ENCODE data around the gene PRSS53.

Gene PRSS53

GRCh38 chr16:31061813-31062440 lies 26.8 kb downstream of the PRSS53 start:
- no peak for DNase-seq (ENCODE audit: low read depth)
- no peak for TF ChIP-seq CTCF (IDR thresholded peaks at IDR 0.05; ENCODE audit: control insufficient read depth, extremely low read depth, insufficient read depth)
- no peak overlapping the region for H3K4me3 ChIP-seq (ENCODE audit: low read depth, low read length)

- DNase-seq (ENCODE audit: low read depth), result no peak
- no peak overlapping the region for H3K4me3 ChIP-seq (ENCODE audit: low read depth, low read length)
- TF ChIP-seq CTCF (IDR thresholded peaks at IDR 0.05; ENCODE audit: control insufficient read depth, extremely low read depth, insufficient read depth), result no peak
These were observed 27.5 kb downstream of the PRSS53 start for GRCh38 chr16:31061126-31061812.

GRCh38 chr16:31055613-31056012 lies 33.1 kb downstream of the PRSS53 start:
- no peak for DNase-seq (ENCODE audit: low read depth)
- TF ChIP-seq CTCF (IDR thresholded peaks at IDR 0.05; ENCODE audit: control insufficient read depth, extremely low read depth, insufficient read depth), result no peak
- H3K4me3 ChIP-seq (ENCODE audit: low read depth, low read length), result no peak overlapping the region

GRCh38 chr16:31052114-31052513 lies 36.6 kb downstream of the PRSS53 start:
- no peak overlapping the region for H3K4me3 ChIP-seq (ENCODE audit: low read depth, low read length)
- no peak for TF ChIP-seq CTCF (IDR thresholded peaks at IDR 0.05; ENCODE audit: control insufficient read depth, extremely low read depth, insufficient read depth)
- no peak for DNase-seq (ENCODE audit: low read depth)

- DNase-seq (ENCODE audit: low read depth), result no peak
- no peak overlapping the region for H3K4me3 ChIP-seq (ENCODE audit: low read depth, low read length)
- TF ChIP-seq CTCF (IDR thresholded peaks at IDR 0.05; ENCODE audit: control insufficient read depth, extremely low read depth, insufficient read depth), result no peak
These were observed 38.3 kb downstream of the PRSS53 start for GRCh38 chr16:31050280-31051030.

GRCh38 chr16:31043898-31044481 lies 44.8 kb downstream of the PRSS53 start:
- no peak overlapping the region for H3K4me3 ChIP-seq (ENCODE audit: low read depth, low read length)
- no peak for TF ChIP-seq CTCF (IDR thresholded peaks at IDR 0.05; ENCODE audit: control insufficient read depth, extremely low read depth, insufficient read depth)
- DNase-seq (ENCODE audit: low read depth), result no peak
